ENCODE measurements around the gene PCGF6. TPM values are rescaled to one million over a fixed set of nuclear protein-coding genes. Genes with fewer than 3 reads are reported as not detected.
"Not testable (repeated sequence)": the region's sequence is repeated elsewhere in the genome, so short reads cannot be mapped to it uniquely, and the experiment has no call there.

PCGF6 gene, protein sequence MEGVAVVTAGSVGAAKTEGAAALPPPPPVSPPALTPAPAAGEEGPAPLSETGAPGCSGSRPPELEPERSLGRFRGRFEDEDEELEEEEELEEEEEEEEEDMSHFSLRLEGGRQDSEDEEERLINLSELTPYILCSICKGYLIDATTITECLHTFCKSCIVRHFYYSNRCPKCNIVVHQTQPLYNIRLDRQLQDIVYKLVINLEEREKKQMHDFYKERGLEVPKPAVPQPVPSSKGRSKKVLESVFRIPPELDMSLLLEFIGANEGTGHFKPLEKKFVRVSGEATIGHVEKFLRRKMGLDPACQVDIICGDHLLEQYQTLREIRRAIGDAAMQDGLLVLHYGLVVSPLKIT
- 10 to 100 TPM; 17.0 to 17.2 TPM for total RNA-seq

DNA sequence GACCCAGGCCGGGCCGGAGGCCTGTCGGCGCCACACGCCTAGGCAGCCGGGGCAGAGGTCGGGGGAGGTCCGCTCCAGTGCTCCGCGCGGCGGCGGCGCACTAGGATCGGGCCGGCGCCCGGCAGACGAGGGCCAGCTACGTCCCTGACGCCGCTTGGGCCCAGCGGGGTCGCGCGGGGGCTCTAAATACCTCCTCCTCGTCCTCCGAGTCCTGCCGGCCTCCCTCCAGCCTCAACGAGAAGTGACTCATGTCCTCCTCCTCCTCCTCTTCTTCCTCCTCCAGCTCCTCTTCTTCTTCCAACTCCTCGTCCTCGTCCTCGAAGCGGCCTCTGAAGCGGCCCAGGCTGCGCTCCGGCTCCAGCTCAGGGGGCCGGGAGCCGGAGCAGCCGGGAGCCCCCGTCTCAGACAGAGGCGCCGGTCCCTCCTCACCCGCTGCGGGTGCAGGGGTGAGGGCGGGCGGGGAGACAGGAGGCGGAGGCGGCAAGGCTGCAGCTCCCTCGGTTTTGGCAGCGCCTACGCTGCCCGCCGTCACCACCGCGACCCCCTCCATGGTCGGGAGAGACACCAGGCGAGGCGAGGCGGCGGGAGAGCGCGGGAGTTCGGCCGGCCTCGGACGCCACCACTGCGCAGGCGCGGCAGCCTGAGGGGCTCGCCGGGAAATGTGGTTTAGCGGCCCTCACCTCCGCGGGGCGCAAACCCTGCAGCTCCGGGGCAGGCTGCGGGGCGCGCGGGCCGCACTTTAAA lies at the start of gene PCGF6:
Gene PCGF6, minus strand, starts transcription at position 624 of the 744 bp plus-strand sequence. Its CDS starts 74 bp downstream, at position 550.
- peaks cover 9% of the 10 kb centered on the region for H3K4me1 Mint-ChIP-seq
- ATAC-seq: peak; percentile 86
- peak within 1 kb of the TSS; percentile 87 for H3K27ac Mint-ChIP-seq
- H3K36me3 Mint-ChIP-seq: peaks cover 13% of the 10 kb centered on the region
- no peaks in the 10 kb centered on the region for H3K27me3 Mint-ChIP-seq
- DNase-seq: peak; percentile 81
- H3K9me3 Mint-ChIP-seq (ENCODE audit: low read depth): no peaks in the 10 kb centered on the region
- peak within 1 kb of the TSS; percentile 85 for H3K4me3 Mint-ChIP-seq
- CTCF ChIA-PET: interaction anchor here (0.6 to 2.8 kb wide), 10 partner anchors 17 to 515 kb away, joined by 3 to 12 read pairs (median 4); partner anchors contain the start of genes ATP5MK, CNNM2, PDCD11 and TAF5

DNA sequence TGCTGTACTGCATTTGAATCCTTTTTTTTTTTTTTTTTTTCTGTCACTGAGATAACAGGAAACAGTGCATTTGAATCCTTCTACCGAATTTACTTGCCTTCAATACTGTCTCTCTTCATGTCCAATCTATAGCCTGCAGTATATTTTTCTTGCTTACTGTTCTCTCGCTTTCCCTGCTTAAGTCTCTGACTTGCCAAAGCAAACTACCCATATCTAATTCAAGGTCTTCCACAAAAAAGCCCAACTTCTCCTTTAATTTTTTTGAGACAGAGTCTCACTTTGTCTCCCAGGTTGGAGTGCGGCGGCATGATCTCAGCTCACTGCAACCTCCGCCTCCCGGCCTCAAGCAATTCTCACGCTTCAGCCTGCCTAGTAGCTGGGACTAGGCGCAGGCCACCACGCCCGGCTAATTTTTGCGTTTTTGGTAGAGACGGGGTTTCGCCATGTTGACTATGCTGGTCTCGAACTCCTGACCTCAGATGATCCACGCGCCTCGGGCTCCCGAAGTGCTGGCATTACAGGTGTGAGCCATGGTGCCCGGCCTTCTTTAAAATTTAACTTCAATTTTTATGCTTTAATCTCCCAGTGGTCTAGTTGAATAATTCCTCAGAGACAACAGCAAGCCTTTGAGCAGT lies 46.4 kb upstream of the PCGF6 start:
- peak overlapping the region; percentile 92 for H3K27ac Mint-ChIP-seq
- H3K4me1 Mint-ChIP-seq: peaks cover 62% of the 10 kb centered on the region
- CTCF ChIA-PET: interaction anchor here (1.5 to 3.3 kb wide), 4 partner anchors 10 to 120 kb away, joined by 4 to 11 read pairs (median 8); partner anchors contain the start of genes INA and PCGF6
- no peak for ATAC-seq
- DNase-seq: no peak
- no peaks in the 10 kb centered on the region for H3K27me3 Mint-ChIP-seq
- peaks cover 34% of the 10 kb centered on the region for H3K36me3 Mint-ChIP-seq
- no peaks in the 10 kb centered on the region for H3K9me3 Mint-ChIP-seq (ENCODE audit: low read depth)
- H3K4me3 Mint-ChIP-seq: peak overlapping the region; percentile 98

DNA sequence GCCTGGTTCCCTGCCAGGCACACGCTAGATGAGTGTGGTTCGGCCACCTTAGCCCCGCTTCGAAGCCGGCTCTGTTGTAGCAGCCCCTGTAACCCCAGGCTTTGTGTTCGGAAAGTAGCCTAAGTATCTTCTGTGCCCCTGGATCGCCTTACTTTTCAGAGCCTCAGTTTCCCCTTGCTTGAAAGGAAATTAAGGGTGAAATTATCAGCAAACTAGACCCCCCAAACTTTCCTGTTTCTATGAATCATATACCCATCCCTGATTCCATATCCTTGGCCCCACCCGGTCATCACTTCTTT lies 45.8 kb upstream of the PCGF6 start:
- Mint-ChIP-seq H3K4me1 (peaks cover 62% of the 10 kb centered on the region), H3K27ac (peak overlapping the region; percentile 92), H3K4me3 (peak overlapping the region; percentile 98), H3K36me3 (peaks cover 33% of the 10 kb centered on the region), H3K9me3 (ENCODE audit: low read depth) (no peaks in the 10 kb centered on the region), H3K27me3 (no peaks in the 10 kb centered on the region)
- CTCF ChIA-PET: interaction anchor here (0.8 to 3.3 kb wide), 6 partner anchors 11 to 86 kb away, joined by 3 to 11 read pairs (median 6); partner anchors contain the start of gene PCGF6
- no peak for DNase-seq
- no peak for ATAC-seq

DNA sequence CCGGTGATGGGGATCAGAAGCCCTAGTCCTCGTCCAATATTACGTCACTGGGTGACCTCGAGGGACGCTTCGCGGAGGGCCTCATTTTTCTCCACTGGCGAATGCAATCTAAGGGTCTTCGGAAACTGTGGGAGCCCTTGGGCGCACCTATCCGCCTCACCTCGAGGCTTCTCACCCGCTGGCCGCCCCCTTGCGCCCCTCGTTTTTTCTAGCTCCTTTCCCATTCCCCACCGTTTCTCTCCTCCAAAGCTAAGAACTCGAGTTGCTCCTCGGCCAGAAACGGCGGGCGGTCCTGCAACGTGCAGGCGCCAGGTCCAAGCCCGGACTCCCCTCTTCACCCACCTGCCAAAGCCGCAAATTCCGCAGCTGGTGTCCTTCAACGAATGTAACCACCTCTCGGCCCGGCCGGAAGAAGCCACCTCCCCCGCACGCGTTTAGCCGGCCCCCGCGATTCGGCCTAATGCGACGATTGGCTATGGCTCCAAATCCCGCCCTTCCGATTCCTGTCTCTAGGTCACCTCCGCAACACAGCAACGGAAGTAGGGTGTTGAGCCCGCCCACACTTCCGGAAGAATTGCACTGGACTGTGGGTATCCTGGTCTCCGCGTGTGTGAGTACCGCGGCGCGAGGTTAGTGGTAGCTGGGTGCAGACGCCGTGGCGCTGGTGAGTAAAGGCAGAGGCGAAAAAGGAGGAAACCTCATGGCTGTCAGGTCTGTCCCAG lies 45.3 kb upstream of the PCGF6 start, which contains the start of the genes ATP5MK and PDCD11:
Gene ATP5MK, minus strand, starts transcription at position 409 of the 722 bp plus-strand sequence. CDS start 4,018 bp downstream, outside the sequence.
Gene PDCD11, plus strand, starts transcription at position 560 of the 722 bp plus-strand sequence. CDS start 1,801 bp downstream, outside the sequence.
- CTCF ChIA-PET: interaction anchor here (0.8 to 3.3 kb wide), 11 partner anchors 11 to 479 kb away, joined by 3 to 11 read pairs (median 3); partner anchors contain the start of gene PCGF6
- Mint-ChIP-seq H3K4me3 (peak within 1 kb of the TSS; percentile 98), H3K27ac (peak within 1 kb of the TSS; percentile 92), H3K9me3 (ENCODE audit: low read depth) (no peaks in the 10 kb centered on the region), H3K4me1 (peaks cover 62% of the 10 kb centered on the region), H3K36me3 (peaks cover 35% of the 10 kb centered on the region), H3K27me3 (no peaks in the 10 kb centered on the region)
- peak; percentile 98 for DNase-seq
- ATAC-seq: peak; percentile 99

DNA sequence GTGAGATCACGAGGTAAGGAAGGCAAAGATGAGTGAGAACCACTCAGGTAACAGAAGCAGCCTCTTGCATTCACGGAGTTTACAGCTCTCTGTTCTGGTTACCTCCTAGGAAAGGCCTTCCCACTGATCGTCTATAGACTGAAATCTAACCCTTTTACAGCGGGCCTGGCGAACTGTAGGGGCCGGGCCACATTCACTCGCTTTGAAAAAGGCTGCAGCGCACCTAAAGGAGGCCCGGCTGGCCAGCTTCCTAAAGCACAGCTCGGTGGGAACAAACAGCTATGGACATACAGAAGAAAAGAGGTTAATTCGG lies 44.8 kb upstream of the PCGF6 start:
- ATAC-seq: peak; percentile 1

DNA sequence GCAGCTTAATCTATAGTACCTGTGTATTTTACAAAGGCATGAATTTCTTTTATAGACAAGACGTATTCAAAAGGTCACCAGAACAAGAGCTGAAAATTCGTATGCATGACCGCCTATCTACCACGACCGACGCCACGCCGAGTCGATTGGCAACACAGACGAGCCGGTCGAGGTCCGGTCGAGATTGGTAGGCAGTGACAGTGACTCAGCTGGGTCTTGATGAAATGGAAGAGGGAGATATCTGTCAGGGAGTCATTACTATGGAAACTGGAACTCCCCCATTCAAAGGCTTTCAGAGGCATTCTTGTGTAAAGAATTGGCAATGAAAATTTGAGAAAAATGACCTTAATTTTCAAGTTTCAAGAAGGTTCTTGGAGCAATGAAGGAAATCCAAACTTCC lies 43.2 kb upstream of the PCGF6 start:
- DNase-seq (no peak), ATAC-seq (no peak)
- Mint-ChIP-seq H3K27ac (peak overlapping the region; percentile 43), H3K4me3 (no peak overlapping the region), H3K4me1 (peaks cover 54% of the 10 kb centered on the region), H3K9me3 (ENCODE audit: low read depth) (no peaks in the 10 kb centered on the region), H3K27me3 (no peaks in the 10 kb centered on the region), H3K36me3 (peaks cover 30% of the 10 kb centered on the region)
- CTCF ChIA-PET: interaction anchor here (0.9 kb wide), 1 partner anchor 11 kb away, joined by 3 read pairs; no protein-coding TSS in a partner anchor

More for the DNA sequence above, 44.8 kb upstream of the PCGF6 start:
- CTCF ChIA-PET: interaction anchor here (0.8 to 1.7 kb wide), 9 partner anchors 19 to 478 kb away, joined by 3 to 10 read pairs (median 3); partner anchors contain the start of gene PCGF6
- DNase-seq: no peak
- Mint-ChIP-seq H3K9me3 (ENCODE audit: low read depth) (no peaks in the 10 kb centered on the region), H3K27me3 (no peaks in the 10 kb centered on the region), H3K36me3 (peaks cover 36% of the 10 kb centered on the region), H3K4me3 (peak overlapping the region; percentile 98), H3K27ac (peak overlapping the region; percentile 92), H3K4me1 (peaks cover 63% of the 10 kb centered on the region)

DNA sequence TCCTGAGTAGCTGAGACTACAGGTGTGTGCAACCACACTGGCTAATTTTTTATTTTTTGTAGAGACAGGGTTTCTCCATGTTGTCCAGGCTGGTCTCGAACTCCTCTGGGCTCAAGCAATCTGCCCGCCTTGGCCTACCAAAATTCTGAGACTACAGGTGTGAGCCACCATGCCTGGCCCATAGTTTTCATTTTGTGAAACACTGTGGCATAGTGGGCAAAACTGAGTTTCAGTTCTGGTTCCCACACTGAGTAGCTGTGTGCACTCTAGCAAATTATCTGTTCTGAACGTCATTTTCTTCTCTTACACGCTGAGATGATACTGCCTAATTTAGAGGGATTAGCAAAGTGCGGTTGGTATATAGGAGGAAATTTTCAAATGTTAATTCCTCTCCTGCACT lies 31.8 kb upstream of the PCGF6 start:
- peaks cover 52% of the 10 kb centered on the region for H3K36me3 Mint-ChIP-seq
- H3K27me3 Mint-ChIP-seq: no peaks in the 10 kb centered on the region
- CTCF ChIA-PET: interaction anchor here (1.0 kb wide), 1 partner anchor 14 kb away, joined by 3 read pairs; the partner anchor contains the start of gene TAF5
- ATAC-seq: no peak
- no peak overlapping the region for H3K4me3 Mint-ChIP-seq
- no peak for DNase-seq
- no peaks in the 10 kb centered on the region for H3K9me3 Mint-ChIP-seq (ENCODE audit: low read depth)
- H3K4me1 Mint-ChIP-seq: peaks cover 4% of the 10 kb centered on the region
- no peak overlapping the region for H3K27ac Mint-ChIP-seq

DNA sequence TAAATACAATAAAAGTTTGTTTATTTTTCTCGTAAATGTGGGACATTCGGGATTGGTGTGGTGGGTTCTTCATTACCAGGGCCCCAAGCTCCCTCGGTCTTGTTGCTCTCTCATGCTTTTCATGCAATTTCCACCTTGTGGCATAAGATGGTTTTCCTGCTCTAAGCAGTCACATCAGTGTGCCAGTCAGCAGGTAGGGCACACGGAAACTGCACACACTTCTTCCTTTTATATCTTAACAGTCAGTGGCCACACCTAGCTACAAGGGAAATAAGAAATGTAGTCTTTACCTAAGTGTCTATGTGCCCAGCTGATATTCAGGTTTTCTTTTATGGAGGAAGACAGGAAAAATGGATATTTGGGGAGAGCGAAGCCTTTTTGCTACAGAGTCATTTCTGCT lies 23.3 kb upstream of the PCGF6 start:
- H3K36me3 Mint-ChIP-seq: peaks cover 32% of the 10 kb centered on the region
- H3K27ac Mint-ChIP-seq: no peak overlapping the region
- DNase-seq (no peak), ATAC-seq (no peak)
- H3K4me1 Mint-ChIP-seq: peaks cover 27% of the 10 kb centered on the region
- H3K27me3 Mint-ChIP-seq: no peaks in the 10 kb centered on the region
- H3K9me3 Mint-ChIP-seq (ENCODE audit: low read depth): no peaks in the 10 kb centered on the region
- CTCF ChIA-PET: no interaction called here
- no peak overlapping the region for H3K4me3 Mint-ChIP-seq

DNA sequence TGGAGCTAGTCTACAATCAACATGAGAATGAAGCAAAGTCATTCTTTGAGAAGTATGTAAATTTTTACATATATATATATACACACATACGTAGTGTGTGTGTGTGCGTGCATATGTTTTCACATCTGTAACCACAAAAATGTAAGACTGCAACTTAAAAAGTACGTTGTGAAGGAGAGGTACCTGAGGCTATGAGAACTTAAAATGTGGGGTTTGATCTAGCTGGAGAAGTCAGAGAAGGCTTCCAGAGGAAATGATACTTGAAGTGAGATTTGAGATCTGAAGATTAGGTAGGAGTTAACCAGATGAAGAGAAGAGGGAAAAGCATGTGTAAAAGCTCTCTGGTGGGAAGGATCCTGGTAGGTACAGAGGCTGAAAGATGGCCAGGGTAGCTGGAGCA lies 22.6 kb upstream of the PCGF6 start:
- H3K27ac Mint-ChIP-seq: peak overlapping the region; percentile 1
- H3K36me3 Mint-ChIP-seq: peaks cover 31% of the 10 kb centered on the region
- no peaks in the 10 kb centered on the region for H3K9me3 Mint-ChIP-seq (ENCODE audit: low read depth)
- H3K4me3 Mint-ChIP-seq: no peak overlapping the region
- peaks cover 31% of the 10 kb centered on the region for H3K4me1 Mint-ChIP-seq
- DNase-seq (no peak), ATAC-seq (no peak)
- CTCF ChIA-PET: interaction anchor here (1.7 kb wide), 1 partner anchor 15 kb away, joined by 3 read pairs; no protein-coding TSS in a partner anchor
- H3K27me3 Mint-ChIP-seq: no peaks in the 10 kb centered on the region

DNA sequence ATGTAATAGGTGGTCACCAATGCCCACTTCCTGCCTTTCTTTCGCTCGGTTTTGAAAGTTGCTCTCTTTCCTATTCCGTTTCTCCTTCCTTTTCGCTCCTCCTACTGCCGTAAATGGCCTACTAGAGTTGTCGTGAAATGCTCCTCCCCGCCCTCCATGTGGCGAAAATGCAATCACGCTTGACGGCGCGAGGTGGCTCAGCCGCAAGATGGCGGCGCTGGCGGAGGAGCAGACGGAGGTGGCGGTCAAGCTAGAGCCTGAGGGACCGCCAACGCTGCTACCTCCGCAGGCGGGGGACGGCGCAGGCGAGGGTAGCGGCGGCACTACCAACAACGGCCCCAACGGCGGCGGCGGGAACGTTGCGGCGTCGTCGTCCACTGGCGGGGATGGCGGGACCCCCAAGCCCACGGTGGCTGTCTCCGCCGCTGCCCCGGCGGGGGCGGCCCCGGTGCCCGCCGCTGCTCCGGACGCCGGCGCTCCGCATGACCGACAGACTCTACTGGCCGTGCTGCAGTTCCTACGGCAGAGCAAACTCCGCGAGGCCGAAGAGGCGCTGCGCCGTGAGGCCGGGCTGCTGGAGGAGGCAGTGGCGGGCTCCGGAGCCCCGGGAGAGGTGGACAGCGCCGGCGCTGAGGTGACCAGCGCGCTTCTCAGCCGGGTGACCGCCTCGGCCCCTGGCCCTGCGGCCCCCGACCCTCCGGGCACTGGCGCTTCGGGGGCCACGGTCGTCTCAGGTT lies 17.0 kb upstream of the PCGF6 start, which contains the start of gene TAF5:
Gene TAF5, plus strand, starts transcription at position 195 of the 737 bp plus-strand sequence. Its CDS starts 14 bp downstream, at position 209.
- ATAC-seq: peak; percentile 64
- CTCF ChIA-PET: interaction anchor here (1.0 to 2.0 kb wide), 7 partner anchors 15 to 123 kb away, joined by 3 to 7 read pairs (median 4); partner anchors contain the start of gene PCGF6
- Mint-ChIP-seq H3K4me3 (peak within 1 kb of the TSS; percentile 87), H3K36me3 (peaks cover 10% of the 10 kb centered on the region), H3K27me3 (no peaks in the 10 kb centered on the region), H3K4me1 (peaks cover 28% of the 10 kb centered on the region), H3K9me3 (ENCODE audit: low read depth) (no peaks in the 10 kb centered on the region), H3K27ac (peak within 1 kb of the TSS; percentile 86)
- peak; percentile 96 for DNase-seq

DNA sequence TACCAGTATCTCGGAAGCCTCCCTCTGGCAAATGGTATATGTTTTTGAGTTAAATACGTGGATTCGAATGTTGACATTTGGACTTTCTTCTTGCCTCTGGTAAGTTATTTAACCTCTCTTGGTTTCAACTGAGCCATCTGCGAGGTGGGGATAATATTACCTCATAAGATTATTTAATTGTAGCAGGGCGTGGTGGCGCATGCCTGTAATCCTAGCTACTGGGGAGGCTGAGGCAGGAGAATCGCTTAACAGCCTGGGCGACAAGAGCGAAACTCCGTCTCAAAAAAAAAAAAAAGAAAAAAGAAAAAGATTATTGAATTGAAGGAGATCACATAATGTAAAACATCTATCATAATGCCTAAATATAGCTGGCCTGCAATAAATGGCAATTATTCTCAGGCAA lies 16.4 kb upstream of the PCGF6 start:
- no peaks in the 10 kb centered on the region for H3K9me3 Mint-ChIP-seq (ENCODE audit: low read depth)
- H3K27me3 Mint-ChIP-seq: no peaks in the 10 kb centered on the region
- DNase-seq (no peak), ATAC-seq (no peak)
- peaks cover 28% of the 10 kb centered on the region for H3K4me1 Mint-ChIP-seq
- peak overlapping the region; percentile 86 for H3K27ac Mint-ChIP-seq
- H3K36me3 Mint-ChIP-seq: peaks cover 10% of the 10 kb centered on the region
- peak overlapping the region; percentile 87 for H3K4me3 Mint-ChIP-seq
- CTCF ChIA-PET: interaction anchor here (0.7 to 1.8 kb wide), 4 partner anchors 9 to 18 kb away, joined by 3 to 7 read pairs (median 6); partner anchors contain the start of gene PCGF6

DNA sequence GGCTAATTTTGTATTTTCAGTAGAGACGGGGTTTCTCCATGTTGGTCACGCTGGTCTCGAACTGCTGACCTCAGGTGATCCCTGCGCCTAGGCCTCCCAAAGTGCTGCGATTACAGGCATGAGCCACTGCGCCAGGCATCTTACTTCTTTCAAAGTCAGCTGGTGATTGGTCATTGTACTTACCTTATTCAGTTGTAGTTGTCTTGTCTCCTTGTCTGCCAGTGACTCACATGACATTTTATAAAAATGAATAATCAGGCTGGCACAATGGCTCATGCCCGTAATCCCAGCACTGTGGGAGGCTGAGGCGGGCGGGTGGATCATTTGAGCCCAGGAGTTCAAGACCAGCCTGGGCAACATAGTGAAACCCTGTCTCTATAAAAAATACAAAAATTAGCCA lies 9.9 kb upstream of the PCGF6 start:
- H3K27ac Mint-ChIP-seq; H3K27me3 Mint-ChIP-seq; ATAC-seq; H3K4me3 Mint-ChIP-seq; CTCF ChIA-PET; H3K9me3 Mint-ChIP-seq (ENCODE audit: low read depth); DNase-seq; H3K4me1 Mint-ChIP-seq; H3K36me3 Mint-ChIP-seq: not testable (repeated sequence)

All from activated CD8-positive, alpha-beta memory T cell treated with anti-CD3 and anti-CD28 coated beads, Interleukin-2, amount 10 ng/mL, durations not matched to agents 7 days and 5 days (primary cell).